ENCODE data around the gene ADCK1.

ADCK1 gene

DNA sequence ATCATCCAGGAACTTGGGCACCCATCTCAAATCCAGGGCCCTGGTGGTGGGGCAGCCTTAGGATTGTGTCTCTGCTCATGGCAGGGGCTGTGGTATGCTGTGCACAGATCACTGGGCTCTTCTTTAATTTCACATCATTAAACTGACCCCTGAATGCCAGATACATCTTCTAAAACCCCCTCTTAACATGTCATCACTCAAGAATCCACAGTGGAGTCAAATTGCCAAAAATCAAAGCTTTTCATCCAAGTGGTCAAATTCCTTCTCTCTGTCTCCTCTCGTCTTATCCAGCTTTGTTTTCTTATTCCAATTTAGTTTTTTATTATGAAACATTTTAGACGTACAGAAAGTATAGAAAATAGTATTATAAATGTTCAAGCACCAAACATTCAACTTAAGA is 97.5 kb downstream of the ADCK1 start:
- Histone ChIP-seq H3K36me3 (ENCODE audit: control insufficient read depth in 2 of 2, insufficient read depth in 1 of 2, low read length in 2 of 2) (no peaks in the 10 kb centered on the region), H3K27ac (ENCODE audit: extremely low read depth, low read depth, low read length) (no peak overlapping the region), H3K9me3 (ENCODE audit: control insufficient read depth, insufficient read depth, low read depth, low read length) (no peaks in the 10 kb centered on the region), H3K4me1 (ENCODE audit: control insufficient read depth, insufficient read depth, low read length) (no peaks in the 10 kb centered on the region), H3K4me3 (ENCODE audit: low read depth, low read length) (no peak overlapping the region)
- no peak for TF ChIP-seq ZEB2 (tag by site-specific recombination; IDR thresholded peaks at IDR 0.05)
- ChIA-PET CTCF (interaction anchor here (0.6 to 0.7 kb wide), 2 partner anchors 690 to 1187 kb away, joined by 3 read pairs; no protein-coding TSS in a partner anchor), POLR2A (no interaction called here)

GRCh38 chr14:77902811-77903210 is 102.9 kb downstream of the ADCK1 start:
- H3K27ac ChIP-seq (ENCODE audit: extremely low read depth, low read depth, low read length) = no peak overlapping the region
- ChIA-PET POLR2A (no interaction called here), CTCF (interaction anchor here (1.0 kb wide), 1 partner anchor 41 kb away, joined by 3 read pairs; no protein-coding TSS in a partner anchor)
- H3K9me3 ChIP-seq (ENCODE audit: control insufficient read depth, insufficient read depth, low read depth, low read length) = no peaks in the 10 kb centered on the region
- H3K4me3 ChIP-seq (ENCODE audit: low read depth, low read length) = no peak overlapping the region
- H3K36me3 ChIP-seq (ENCODE audit: control insufficient read depth in 2 of 2, insufficient read depth in 1 of 2, low read length in 2 of 2) = no peaks in the 10 kb centered on the region
- TF ChIP-seq ZNF10 (tag by site-specific recombination; IDR thresholded peaks at IDR 0.05) = no peak
- no peak for TF ChIP-seq ZNF140 (tag by site-specific recombination; IDR thresholded peaks at IDR 0.05)
- TF ChIP-seq ZNF544 (tag by site-specific recombination; IDR thresholded peaks at IDR 0.05) = no peak
- TF ChIP-seq ZNF133 (tag by site-specific recombination; IDR thresholded peaks at IDR 0.05) = no peak
- no peak for TF ChIP-seq MYNN (tag by site-specific recombination; IDR thresholded peaks at IDR 0.05; ENCODE audit: borderline replicate concordance)
- no peak for TF ChIP-seq ZNF510 (tag by site-specific recombination; IDR thresholded peaks at IDR 0.05; ENCODE audit: insufficient replicate concordance)
- TF ChIP-seq ZNF175 (tag by site-specific recombination; IDR thresholded peaks at IDR 0.05) = no peak
- no peak for TF ChIP-seq OSR2 (tag by site-specific recombination; IDR thresholded peaks at IDR 0.05)
- no peak for TF ChIP-seq HIC1 (tag by site-specific recombination; IDR thresholded peaks at IDR 0.05)
- TF ChIP-seq PRDM1 (tag by site-specific recombination; IDR thresholded peaks at IDR 0.05) = no peak
- no peak for TF ChIP-seq ZFP37 (tag by site-specific recombination; IDR thresholded peaks at IDR 0.05)
- TF ChIP-seq ZBTB7A (tag by site-specific recombination; IDR thresholded peaks at IDR 0.05; ENCODE audit: low read depth) = no peak
- TF ChIP-seq, protein P1, sequence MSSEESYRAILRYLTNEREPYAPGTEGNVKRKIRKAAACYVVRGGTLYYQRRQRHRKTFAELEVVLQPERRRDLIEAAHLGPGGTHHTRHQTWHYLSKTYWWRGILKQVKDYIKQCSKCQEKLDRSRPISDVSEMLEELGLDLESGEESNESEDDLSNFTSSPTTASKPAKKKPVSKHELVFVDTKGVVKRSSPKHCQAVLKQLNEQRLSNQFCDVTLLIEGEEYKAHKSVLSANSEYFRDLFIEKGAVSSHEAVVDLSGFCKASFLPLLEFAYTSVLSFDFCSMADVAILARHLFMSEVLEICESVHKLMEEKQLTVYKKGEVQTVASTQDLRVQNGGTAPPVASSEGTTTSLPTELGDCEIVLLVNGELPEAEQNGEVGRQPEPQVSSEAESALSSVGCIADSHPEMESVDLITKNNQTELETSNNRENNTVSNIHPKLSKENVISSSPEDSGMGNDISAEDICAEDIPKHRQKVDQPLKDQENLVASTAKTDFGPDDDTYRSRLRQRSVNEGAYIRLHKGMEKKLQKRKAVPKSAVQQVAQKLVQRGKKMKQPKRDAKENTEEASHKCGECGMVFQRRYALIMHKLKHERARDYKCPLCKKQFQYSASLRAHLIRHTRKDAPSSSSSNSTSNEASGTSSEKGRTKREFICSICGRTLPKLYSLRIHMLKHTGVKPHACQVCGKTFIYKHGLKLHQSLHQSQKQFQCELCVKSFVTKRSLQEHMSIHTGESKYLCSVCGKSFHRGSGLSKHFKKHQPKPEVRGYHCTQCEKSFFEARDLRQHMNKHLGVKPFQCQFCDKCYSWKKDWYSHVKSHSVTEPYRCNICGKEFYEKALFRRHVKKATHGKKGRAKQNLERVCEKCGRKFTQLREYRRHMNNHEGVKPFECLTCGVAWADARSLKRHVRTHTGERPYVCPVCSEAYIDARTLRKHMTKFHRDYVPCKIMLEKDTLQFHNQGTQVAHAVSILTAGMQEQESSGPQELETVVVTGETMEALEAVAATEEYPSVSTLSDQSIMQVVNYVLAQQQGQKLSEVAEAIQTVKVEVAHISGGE (tag by site-specific recombination; conservative IDR thresholded peaks at IDR 0.05; ENCODE audit: low read depth) = no peak
- TF ChIP-seq ZNF426 (tag by site-specific recombination; IDR thresholded peaks at IDR 0.05) = no peak
- no peak for TF ChIP-seq ZNF416 (tag by site-specific recombination; IDR thresholded peaks at IDR 0.05)
- TF ChIP-seq ZNF433 (tag by site-specific recombination; IDR thresholded peaks at IDR 0.05; ENCODE audit: low read depth) = no peak
- TF ChIP-seq REPIN1 (tag by site-specific recombination; IDR thresholded peaks at IDR 0.05; ENCODE audit: low read depth) = no peak
- H3K4me1 ChIP-seq (ENCODE audit: control insufficient read depth, insufficient read depth, low read length) = no peaks in the 10 kb centered on the region

- ChIA-PET POLR2A (no interaction called here), CTCF (interaction anchor here (1.0 kb wide), 1 partner anchor 41 kb away, joined by 3 read pairs; no protein-coding TSS in a partner anchor)
- Histone ChIP-seq H3K4me1 (ENCODE audit: control insufficient read depth, insufficient read depth, low read length) (no peaks in the 10 kb centered on the region), H3K27ac (ENCODE audit: extremely low read depth, low read depth, low read length) (no peak overlapping the region), H3K36me3 (ENCODE audit: control insufficient read depth in 2 of 2, insufficient read depth in 1 of 2, low read length in 2 of 2) (no peaks in the 10 kb centered on the region), H3K9me3 (ENCODE audit: control insufficient read depth, insufficient read depth, low read depth, low read length) (no peaks in the 10 kb centered on the region), H3K4me3 (ENCODE audit: low read depth, low read length) (no peak overlapping the region)
- TF ChIP-seq ZNF155 (tag by site-specific recombination; IDR thresholded peaks at IDR 0.05) (no peak), ZFP3 (tag by site-specific recombination; IDR thresholded peaks at IDR 0.05; ENCODE audit: low read depth) (no peak), ZNF366 (tag by site-specific recombination; conservative IDR thresholded peaks at IDR 0.05) (no peak), ZNF354C (tag by site-specific recombination; IDR thresholded peaks at IDR 0.05; ENCODE audit: borderline replicate concordance, low read depth) (no peak), ELK4 (IDR thresholded peaks at IDR 0.05; ENCODE audit: borderline replicate concordance, low read depth, low read length) (no peak), ZNF184 (tag by site-specific recombination; IDR thresholded peaks at IDR 0.05) (no peak), KLF1 (tag by site-specific recombination; IDR thresholded peaks at IDR 0.05) (no peak), ZNF10 (tag by site-specific recombination; IDR thresholded peaks at IDR 0.05) (no peak), ZNF558 (tag by site-specific recombination; IDR thresholded peaks at IDR 0.05) (no peak)
Observed at GRCh38 chr14:77903221-77903620, 103.3 kb downstream of the ADCK1 start.

Data from HEK293 (cell line).